Left lung (tissue), 10 donors: ENCODE measurements around the gene MS4A4E. TPM values are rescaled to one million over a fixed set of nuclear protein-coding genes. Genes with fewer than 3 reads are reported as not detected.

Experiments used
- ATAC-seq: fragments of 200-7000 bp; cut with Tn5 transposase; one replicate; pipeline ENCODE4 v1.9.1; 2020; ENCODE audit warnings: moderate library complexity
- DNase-seq, 4 donors: peaks; one replicate each; pipeline ENCODE4 v3.0.0-alpha.2; 2013 to 2020
- H3K27ac ChIP-seq, 2 donors: fragments of 200-600 bp; sonication (generic) in 1 of 2; one replicate each; pipeline versions ENCODE4 v1.5.0 to v1.8.0; 2020 to 2021
- H3K27me3 ChIP-seq, 2 donors: fragments of 200-600 bp; sonication (generic) in 1 of 2; one replicate each; pipeline versions ENCODE4 v1.5.0 to v1.8.0; 2020 to 2021
- H3K36me3 ChIP-seq, 2 donors: fragments of 200-600 bp; sonication (generic) in 1 of 2; one replicate each; pipeline versions ENCODE4 v1.5.0 to v1.8.0; 2020 to 2021
- H3K4me1 ChIP-seq, 2 donors: fragments of 200-600 bp; one replicate each; pipeline ENCODE4 v1.8.0; 2021
- H3K4me3 ChIP-seq, 2 donors: fragments of 200-600 bp; sonication (generic) in 1 of 2; one replicate each; pipeline versions ENCODE4 v1.5.0 to v1.8.0; 2020 to 2021; ENCODE audit warnings: mild to moderate bottlenecking in 1 of 2
- H3K9me3 ChIP-seq, 2 donors: fragments of 200-600 bp; sonication (generic) in 1 of 2; one replicate each; pipeline versions ENCODE4 v1.5.0 to v1.8.0; 2020 to 2021
- intact Hi-C, 2 donors: fragments of 100-400 bp; cut with DNase I; formaldehyde crosslinking; loops; one replicate each; pipeline versions ENCODE4 v1.11.2 to v1.14.2; 2022
- polyA plus RNA-seq, 6 donors: library from polyadenylated mRNA; unstranded; fragments of 120-200 nt; gene quantifications; one replicate each; pipeline ENCODE4 v1.2.1, GENCODE V29; 2013; ENCODE audit not compliant: insufficient read length in 6 of 6
- total RNA-seq, 2 donors: library from RNA; stranded (reverse); fragmentation: NEBNext Ultra II Directional; extraction: Animal tissue kit (Norgen Biotek cat#: 25700); gene quantifications; one replicate each; pipeline ENCODE4 v1.2.1, GENCODE V29; 2021
- TF ChIP-seq, protein P1 (sequence below), 2 donors: fragments of 200-600 bp; sonication (generic) in 1 of 2; IDR thresholded peaks; one replicate each; pipeline versions ENCODE4 v1.5.0 to v1.8.0; 2021; ENCODE audit warnings: antibody characterized with exemption in 2 of 2
- donor health status: DM: no; HTN: yes; CAD: no.
- donor health status: DM: no; HTN: no; CAD: no.

The MS4A4E gene
- total and polyA plus RNA-seq, 8 donors: 1.2 to 3.0 (median 2.1) TPM

GRCh38 chr11:60281485-60281884 lies 38.5 kb upstream of the MS4A4E start:
- ATAC-seq (peak; percentile 59), DNase-seq (no peak)
- Histone ChIP-seq H3K27me3 (no peaks in the 10 kb centered on the region), H3K4me3 (peak overlapping the region in 1 of 2 donors; percentile 31), H3K9me3 (no peaks in the 10 kb centered on the region), H3K36me3 (no peaks in the 10 kb centered on the region), H3K27ac (peak overlapping the region; percentile 52 to 57), H3K4me1 (peaks cover 0 to 16% of the 10 kb centered on the region in 2 donors)
- intact Hi-C loops: no loop called here
- TF ChIP-seq, protein P1, sequence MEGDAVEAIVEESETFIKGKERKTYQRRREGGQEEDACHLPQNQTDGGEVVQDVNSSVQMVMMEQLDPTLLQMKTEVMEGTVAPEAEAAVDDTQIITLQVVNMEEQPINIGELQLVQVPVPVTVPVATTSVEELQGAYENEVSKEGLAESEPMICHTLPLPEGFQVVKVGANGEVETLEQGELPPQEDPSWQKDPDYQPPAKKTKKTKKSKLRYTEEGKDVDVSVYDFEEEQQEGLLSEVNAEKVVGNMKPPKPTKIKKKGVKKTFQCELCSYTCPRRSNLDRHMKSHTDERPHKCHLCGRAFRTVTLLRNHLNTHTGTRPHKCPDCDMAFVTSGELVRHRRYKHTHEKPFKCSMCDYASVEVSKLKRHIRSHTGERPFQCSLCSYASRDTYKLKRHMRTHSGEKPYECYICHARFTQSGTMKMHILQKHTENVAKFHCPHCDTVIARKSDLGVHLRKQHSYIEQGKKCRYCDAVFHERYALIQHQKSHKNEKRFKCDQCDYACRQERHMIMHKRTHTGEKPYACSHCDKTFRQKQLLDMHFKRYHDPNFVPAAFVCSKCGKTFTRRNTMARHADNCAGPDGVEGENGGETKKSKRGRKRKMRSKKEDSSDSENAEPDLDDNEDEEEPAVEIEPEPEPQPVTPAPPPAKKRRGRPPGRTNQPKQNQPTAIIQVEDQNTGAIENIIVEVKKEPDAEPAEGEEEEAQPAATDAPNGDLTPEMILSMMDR (IDR thresholded peaks at IDR 0.05): no peak

- no peaks in the 10 kb centered on the region for H3K9me3 ChIP-seq
- peak within 1 kb of the TSS; percentile 52 to 57 for H3K27ac ChIP-seq
- H3K36me3 ChIP-seq: no peaks in the 10 kb centered on the region
- peak within 1 kb of the TSS in 1 of 2 donors; percentile 31 for H3K4me3 ChIP-seq
- H3K4me1 ChIP-seq: peaks cover 0 to 15% of the 10 kb centered on the region in 2 donors
- ATAC-seq (peak; percentile 77), DNase-seq (no peak)
- TF ChIP-seq, protein P1 (IDR thresholded peaks at IDR 0.05): no peak
- intact Hi-C loops: no loop called here
- H3K27me3 ChIP-seq: no peaks in the 10 kb centered on the region
These were observed 37.5 kb upstream of the MS4A4E start, which contains the start of gene MS4A4A for GRCh38 chr11:60280412-60280811. TSS of gene MS4A4A (plus strand) at chr11:60280666. CDS start at chr11:60280676, 10 bp downstream.

DNA sequence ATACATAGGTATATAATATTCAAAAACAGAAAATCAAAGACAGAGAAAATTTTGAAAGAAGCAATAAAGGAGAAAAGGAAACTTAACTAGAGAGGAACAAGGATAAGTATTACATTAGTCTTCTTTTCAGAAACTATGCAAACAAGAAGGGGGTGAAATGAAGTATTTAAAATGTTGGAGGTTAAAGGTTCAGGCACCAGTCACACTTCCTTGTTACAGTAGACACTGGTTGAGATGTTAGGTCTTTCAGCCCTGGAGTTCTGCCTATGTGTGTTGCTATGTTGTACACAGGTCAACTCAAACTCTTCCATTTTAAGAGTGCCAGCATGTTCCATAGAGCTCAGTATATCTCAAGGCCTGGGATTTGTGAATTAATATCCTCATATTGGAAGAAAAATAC lies 31.5 kb upstream of the MS4A4E start:
- peak; percentile 53 for ATAC-seq
- Histone ChIP-seq H3K4me1 (no peaks in the 10 kb centered on the region), H3K4me3 (no peak overlapping the region), H3K36me3 (no peaks in the 10 kb centered on the region), H3K9me3 (peaks cover 0 to 10% of the 10 kb centered on the region in 2 donors), H3K27me3 (no peaks in the 10 kb centered on the region), H3K27ac (no peak overlapping the region)
- intact Hi-C loops: no loop called here
- TF ChIP-seq, protein P1 (IDR thresholded peaks at IDR 0.05): no peak
- DNase-seq: no peak

DNA sequence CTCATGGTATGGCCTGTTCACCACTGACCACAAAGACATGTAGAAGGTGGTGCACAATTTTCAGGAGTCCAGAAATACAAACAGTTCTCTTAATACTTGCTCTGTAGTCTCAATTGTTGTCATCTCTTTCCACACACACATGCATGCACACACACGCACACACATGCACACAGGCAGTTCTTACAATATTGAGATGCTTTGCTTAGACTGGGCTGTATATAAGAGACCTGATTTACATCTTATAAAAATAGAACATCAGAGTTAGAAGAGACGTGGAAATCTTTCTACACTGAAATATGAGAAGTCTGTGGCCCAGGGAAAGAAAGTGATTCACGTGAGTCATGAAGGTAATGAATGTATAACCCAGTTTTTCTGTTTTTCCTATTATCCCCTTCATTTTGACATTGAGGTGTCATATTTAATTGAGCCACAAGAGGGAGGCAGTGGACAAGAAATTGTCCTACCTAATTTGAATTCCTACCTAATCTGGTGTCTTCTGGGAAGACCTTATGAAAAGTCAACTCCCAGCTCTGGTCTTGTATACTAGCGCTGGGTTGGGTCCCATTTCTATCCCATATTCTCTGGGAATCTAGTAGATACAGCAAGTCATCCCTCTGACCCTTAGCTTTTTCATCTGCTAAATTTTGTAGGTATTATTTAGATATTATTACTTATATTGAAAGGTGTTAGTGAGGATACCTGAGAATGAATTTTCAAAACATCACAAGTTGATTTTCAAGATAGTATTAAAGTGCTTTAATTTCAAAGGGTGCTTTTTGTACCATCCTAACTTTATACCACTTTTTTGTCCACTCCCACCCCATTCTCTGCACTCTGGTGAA lies 22.7 kb upstream of the MS4A4E start:
- intact Hi-C loops: no loop called here
- ATAC-seq: peak; percentile 77
- TF ChIP-seq, protein P1 (IDR thresholded peaks at IDR 0.05): peak; percentile 58 to 72
- no peaks in the 10 kb centered on the region for H3K36me3 ChIP-seq
- no peak overlapping the region for H3K4me3 ChIP-seq
- no peaks in the 10 kb centered on the region for H3K27me3 ChIP-seq
- no peak overlapping the region for H3K27ac ChIP-seq
- peaks cover 0 to 14% of the 10 kb centered on the region in 2 donors for H3K9me3 ChIP-seq
- H3K4me1 ChIP-seq: no peaks in the 10 kb centered on the region
- DNase-seq: peak in 1 of 4 donors; percentile 16

GRCh38 chr11:60264644-60265043 lies 21.7 kb upstream of the MS4A4E start:
- H3K4me1 ChIP-seq: no peaks in the 10 kb centered on the region
- no peak overlapping the region for H3K27ac ChIP-seq
- DNase-seq (no peak), ATAC-seq (no peak)
- no peaks in the 10 kb centered on the region for H3K36me3 ChIP-seq
- H3K9me3 ChIP-seq: peaks cover 0 to 11% of the 10 kb centered on the region in 2 donors
- intact Hi-C loops: no loop called here
- no peak overlapping the region for H3K4me3 ChIP-seq
- TF ChIP-seq, protein P1 (IDR thresholded peaks at IDR 0.05): no peak
- no peaks in the 10 kb centered on the region for H3K27me3 ChIP-seq
